ENCODE measurements around the gene AGBL1.

Gene AGBL1

DNA sequence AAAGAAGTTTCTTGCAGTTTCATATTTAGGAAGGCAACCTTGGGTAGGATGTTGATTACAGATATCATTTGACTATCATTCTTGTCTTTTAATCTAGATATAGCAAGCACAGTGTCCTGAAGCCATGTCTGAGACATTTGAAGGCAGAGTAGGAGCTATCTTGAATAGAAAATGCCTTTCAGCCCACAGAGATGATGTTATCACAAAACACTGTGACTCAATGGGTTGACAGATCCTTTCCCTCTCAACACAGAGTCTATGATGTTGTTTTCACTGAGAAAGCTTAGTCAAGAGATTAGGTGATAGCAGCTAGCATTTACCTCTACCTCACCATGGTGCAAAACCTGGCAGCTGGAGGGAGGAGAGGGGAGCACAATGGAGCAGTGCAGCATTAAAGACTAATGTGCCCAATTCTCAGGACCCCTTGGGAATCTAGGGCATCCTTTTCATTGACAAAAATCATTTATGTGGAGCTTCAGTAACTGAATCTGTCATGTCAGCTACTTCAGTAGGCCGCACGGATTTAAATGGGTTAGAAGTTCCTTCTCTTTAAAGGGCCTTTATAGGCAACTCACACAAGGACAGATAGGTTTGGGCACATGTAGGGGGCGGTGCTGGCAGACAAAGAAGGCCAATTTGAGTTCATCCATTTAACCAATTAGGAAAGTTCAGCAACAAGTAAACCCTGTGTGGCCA lies 121.8 kb downstream of the AGBL1 start:
- no peak overlapping the region for H3K4me3 ChIP-seq (ENCODE audit: low read depth in 1 of 2, low read length in 1 of 2)
- H3K4me1 ChIP-seq (ENCODE audit: control insufficient read depth in 1 of 2, insufficient read depth in 1 of 2, low read depth in 1 of 2, low read length in 1 of 2), result no peaks in the 10 kb centered on the region
- no peak for TF ChIP-seq CTCF (IDR thresholded peaks at IDR 0.05)
- no peaks in the 10 kb centered on the region for H3K9me3 ChIP-seq
- no peaks in the 10 kb centered on the region for H3K36me3 ChIP-seq
- H3K27ac ChIP-seq, result no peak overlapping the region
- no peaks in the 10 kb centered on the region for H3K27me3 ChIP-seq

- Histone ChIP-seq H3K9me3 (no peaks in the 10 kb centered on the region), H3K27ac (no peak overlapping the region), H3K36me3 (no peaks in the 10 kb centered on the region), H3K4me1 (ENCODE audit: control insufficient read depth in 1 of 2, insufficient read depth in 1 of 2, low read depth in 1 of 2, low read length in 1 of 2) (no peaks in the 10 kb centered on the region), H3K4me3 (ENCODE audit: low read depth in 1 of 2, low read length in 1 of 2) (no peak overlapping the region), H3K27me3 (no peaks in the 10 kb centered on the region)
- no peak for TF ChIP-seq CTCF (IDR thresholded peaks at IDR 0.05)
Observed at GRCh38 chr15:86203462-86203861, 123.8 kb downstream of the AGBL1 start.

DNA sequence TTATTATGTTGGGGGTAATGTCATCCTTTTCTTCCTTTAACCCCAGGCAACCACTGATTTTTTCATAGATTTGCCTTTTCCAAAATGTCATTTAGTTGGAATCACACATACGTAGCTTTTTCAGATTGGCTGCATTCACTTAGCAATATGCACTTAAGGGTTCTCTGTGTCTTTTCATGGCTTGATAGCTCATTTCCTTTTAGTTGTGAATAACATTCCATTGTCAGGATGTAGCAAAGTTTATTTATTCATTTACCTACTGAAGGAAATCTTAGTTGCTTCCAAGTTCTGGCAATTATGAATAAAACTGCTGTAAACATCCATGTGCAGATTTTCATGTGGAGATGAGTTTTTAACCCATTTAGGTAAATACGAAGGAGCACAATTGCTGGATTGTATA lies 125.4 kb downstream of the AGBL1 start:
- Histone ChIP-seq H3K4me1 (ENCODE audit: control insufficient read depth in 1 of 2, insufficient read depth in 1 of 2, low read depth in 1 of 2, low read length in 1 of 2) (no peaks in the 10 kb centered on the region), H3K27me3 (no peaks in the 10 kb centered on the region), H3K27ac (no peak overlapping the region), H3K36me3 (no peaks in the 10 kb centered on the region), H3K9me3 (no peaks in the 10 kb centered on the region), H3K4me3 (ENCODE audit: low read depth in 1 of 2, low read length in 1 of 2) (no peak overlapping the region)
- TF ChIP-seq CTCF (IDR thresholded peaks at IDR 0.05), result no peak

- Histone ChIP-seq H3K27me3 (no peaks in the 10 kb centered on the region), H3K36me3 (no peaks in the 10 kb centered on the region), H3K9me3 (no peaks in the 10 kb centered on the region), H3K4me1 (ENCODE audit: control insufficient read depth in 1 of 2, insufficient read depth in 1 of 2, low read depth in 1 of 2, low read length in 1 of 2) (no peaks in the 10 kb centered on the region), H3K27ac (no peak overlapping the region), H3K4me3 (ENCODE audit: low read depth in 1 of 2, low read length in 1 of 2) (no peak overlapping the region)
- no peak for TF ChIP-seq CTCF (IDR thresholded peaks at IDR 0.05)
Observed at GRCh38 chr15:86213420-86213819, 133.7 kb downstream of the AGBL1 start.

DNA sequence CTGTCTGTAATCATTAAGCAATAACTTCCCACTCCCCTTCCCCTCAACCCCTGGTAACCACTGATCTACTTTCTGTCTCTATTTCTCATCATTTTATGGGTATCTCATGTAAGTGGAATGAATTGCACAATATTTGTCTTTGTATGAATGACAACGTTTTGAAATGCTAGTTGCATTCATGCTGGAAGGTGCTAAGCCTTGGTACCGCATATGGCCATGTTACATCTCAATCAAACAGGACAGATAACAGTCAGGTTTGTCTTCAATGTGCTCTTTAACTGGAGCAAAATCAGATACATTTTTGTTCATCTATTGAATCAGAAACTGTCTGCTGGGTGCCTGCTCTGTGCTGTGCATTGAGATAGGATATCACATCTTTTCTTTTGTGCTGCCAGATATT lies 134.2 kb downstream of the AGBL1 start:
- no peak for TF ChIP-seq CTCF (IDR thresholded peaks at IDR 0.05)
- H3K9me3 ChIP-seq, result no peaks in the 10 kb centered on the region
- no peaks in the 10 kb centered on the region for H3K27me3 ChIP-seq
- no peak overlapping the region for H3K4me3 ChIP-seq (ENCODE audit: low read depth in 1 of 2, low read length in 1 of 2)
- H3K36me3 ChIP-seq, result no peaks in the 10 kb centered on the region
- no peaks in the 10 kb centered on the region for H3K4me1 ChIP-seq (ENCODE audit: control insufficient read depth in 1 of 2, insufficient read depth in 1 of 2, low read depth in 1 of 2, low read length in 1 of 2)
- no peak overlapping the region for H3K27ac ChIP-seq
